ENCODE data around the gene METTL8.

Gene METTL8

GRCh38 chr2:171274757-171275156 lies 159.0 kb downstream of the METTL8 start:
- H3K36me3 ChIP-seq (ENCODE audit: insufficient read depth, low read length), result no peaks in the 10 kb centered on the region
- H3K9ac ChIP-seq (ENCODE audit: low read depth, low read length), result no peak overlapping the region
- peaks cover 14% of the 10 kb centered on the region for H3K4me1 ChIP-seq (ENCODE audit: insufficient read depth, low read length)
- H3K9me3 ChIP-seq (ENCODE audit: control insufficient read depth, insufficient read depth, low read length), result no peaks in the 10 kb centered on the region

- Histone ChIP-seq H3K9ac (ENCODE audit: low read depth, low read length) (no peak overlapping the region), H3K9me3 (ENCODE audit: control insufficient read depth, insufficient read depth, low read length) (no peaks in the 10 kb centered on the region), H3K36me3 (ENCODE audit: insufficient read depth, low read length) (no peaks in the 10 kb centered on the region), H3K4me1 (ENCODE audit: insufficient read depth, low read length) (peaks cover 14% of the 10 kb centered on the region)
These were observed 161.8 kb downstream of the METTL8 start for GRCh38 chr2:171271971-171272436.

GRCh38 chr2:171271386-171271785 lies 162.4 kb downstream of the METTL8 start:
- H3K36me3 ChIP-seq (ENCODE audit: insufficient read depth, low read length), result no peaks in the 10 kb centered on the region
- no peak overlapping the region for H3K9ac ChIP-seq (ENCODE audit: low read depth, low read length)
- H3K4me1 ChIP-seq (ENCODE audit: insufficient read depth, low read length), result peaks cover 14% of the 10 kb centered on the region
- H3K9me3 ChIP-seq (ENCODE audit: control insufficient read depth, insufficient read depth, low read length), result no peaks in the 10 kb centered on the region

GRCh38 chr2:171267855-171268629 lies 165.7 kb downstream of the METTL8 start:
- Histone ChIP-seq H3K9me3 (ENCODE audit: control insufficient read depth, insufficient read depth, low read length) (no peaks in the 10 kb centered on the region), H3K9ac (ENCODE audit: low read depth, low read length) (no peak overlapping the region), H3K4me1 (ENCODE audit: insufficient read depth, low read length) (peaks cover 14% of the 10 kb centered on the region), H3K36me3 (ENCODE audit: insufficient read depth, low read length) (no peaks in the 10 kb centered on the region)

Data from ES-I3 (cell line).